Posterior cingulate gyrus (tissue), 11 donors: ENCODE results near the gene PRUNE2.
A peak's percentile ranks its signal among the peaks of the same experiment; 100 is the strongest.
"Not testable (repeated sequence)": the region's sequence is repeated elsewhere in the genome, so short reads cannot be mapped to it uniquely, and the experiment has no call there.

ENCODE experiments used
- DNase-seq, 10 donors: peaks; one replicate each; pipeline versions ENCODE4 v3.0.0 to v3.0.0-alpha.2; 2020 to 2021; ENCODE audit warnings: mixed read lengths in 3 of 10
- intact Hi-C: fragments of 100-400 bp; cut with DNase I; formaldehyde crosslinking; loops from one replicate; pipeline ENCODE4 v1.15.1; 2023

The PRUNE2 gene, protein sequence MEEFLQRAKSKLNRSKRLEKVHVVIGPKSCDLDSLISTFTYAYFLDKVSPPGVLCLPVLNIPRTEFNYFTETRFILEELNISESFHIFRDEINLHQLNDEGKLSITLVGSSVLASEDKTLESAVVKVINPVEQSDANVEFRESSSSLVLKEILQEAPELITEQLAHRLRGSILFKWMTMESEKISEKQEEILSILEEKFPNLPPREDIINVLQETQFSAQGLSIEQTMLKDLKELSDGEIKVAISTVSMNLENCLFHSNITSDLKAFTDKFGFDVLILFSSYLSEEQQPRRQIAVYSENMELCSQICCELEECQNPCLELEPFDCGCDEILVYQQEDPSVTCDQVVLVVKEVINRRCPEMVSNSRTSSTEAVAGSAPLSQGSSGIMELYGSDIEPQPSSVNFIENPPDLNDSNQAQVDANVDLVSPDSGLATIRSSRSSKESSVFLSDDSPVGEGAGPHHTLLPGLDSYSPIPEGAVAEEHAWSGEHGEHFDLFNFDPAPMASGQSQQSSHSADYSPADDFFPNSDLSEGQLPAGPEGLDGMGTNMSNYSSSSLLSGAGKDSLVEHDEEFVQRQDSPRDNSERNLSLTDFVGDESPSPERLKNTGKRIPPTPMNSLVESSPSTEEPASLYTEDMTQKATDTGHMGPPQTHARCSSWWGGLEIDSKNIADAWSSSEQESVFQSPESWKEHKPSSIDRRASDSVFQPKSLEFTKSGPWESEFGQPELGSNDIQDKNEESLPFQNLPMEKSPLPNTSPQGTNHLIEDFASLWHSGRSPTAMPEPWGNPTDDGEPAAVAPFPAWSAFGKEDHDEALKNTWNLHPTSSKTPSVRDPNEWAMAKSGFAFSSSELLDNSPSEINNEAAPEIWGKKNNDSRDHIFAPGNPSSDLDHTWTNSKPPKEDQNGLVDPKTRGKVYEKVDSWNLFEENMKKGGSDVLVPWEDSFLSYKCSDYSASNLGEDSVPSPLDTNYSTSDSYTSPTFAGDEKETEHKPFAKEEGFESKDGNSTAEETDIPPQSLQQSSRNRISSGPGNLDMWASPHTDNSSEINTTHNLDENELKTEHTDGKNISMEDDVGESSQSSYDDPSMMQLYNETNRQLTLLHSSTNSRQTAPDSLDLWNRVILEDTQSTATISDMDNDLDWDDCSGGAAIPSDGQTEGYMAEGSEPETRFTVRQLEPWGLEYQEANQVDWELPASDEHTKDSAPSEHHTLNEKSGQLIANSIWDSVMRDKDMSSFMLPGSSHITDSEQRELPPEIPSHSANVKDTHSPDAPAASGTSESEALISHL (N-terminal part only)

DNA sequence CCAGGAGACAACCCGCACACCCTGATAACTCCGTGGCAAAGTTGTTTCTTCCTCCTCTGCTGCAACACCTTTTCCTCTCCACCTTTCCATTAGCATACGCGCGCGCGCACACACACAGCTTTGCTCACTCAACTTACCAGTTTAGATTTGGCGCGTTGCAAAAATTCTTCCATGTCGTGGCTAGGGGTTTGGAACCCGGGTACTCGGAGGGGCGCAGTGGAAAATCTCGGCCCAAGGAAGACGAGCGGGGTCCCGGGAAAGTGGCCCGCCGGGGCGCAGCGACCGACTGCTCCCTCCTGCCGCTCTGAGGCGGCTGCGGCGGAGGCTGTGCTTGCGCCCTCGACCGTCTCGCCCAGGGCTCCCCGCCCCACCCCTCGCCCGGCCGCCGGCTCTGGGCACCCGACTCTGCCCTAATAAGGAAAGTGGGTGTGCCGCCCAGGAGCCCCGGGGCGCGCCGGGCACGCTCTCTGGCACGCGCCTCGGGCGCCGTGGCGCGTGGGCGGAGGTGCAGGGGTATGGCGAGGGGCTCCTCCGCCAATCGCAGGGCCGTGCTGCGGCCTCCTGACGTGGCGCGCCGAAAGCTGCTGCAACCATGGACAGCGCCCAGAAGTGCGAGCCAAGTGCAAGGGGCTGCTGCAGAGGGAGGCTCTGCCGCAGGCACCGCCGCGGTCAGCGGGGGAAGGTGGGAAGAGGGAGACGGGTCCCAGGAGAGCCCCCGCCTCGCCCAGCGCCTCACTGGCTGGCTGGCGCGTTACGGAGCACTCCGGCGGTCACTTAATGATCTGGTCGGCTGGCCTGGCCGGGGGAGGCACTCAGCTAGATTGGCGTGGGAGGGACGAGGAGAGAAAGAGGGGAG, at the start of gene PRUNE2:
Gene PRUNE2, minus strand, starts transcription at position 324 of the 856 bp plus-strand sequence. Its CDS starts 151 bp downstream, at position 173.
- intact Hi-C loops = loop anchor here (5.0 kb wide), 1 partner anchor 94 kb away; no protein-coding TSS in a partner anchor
- DNase-seq = peak; percentile 49 to 96 (median 62)

DNA sequence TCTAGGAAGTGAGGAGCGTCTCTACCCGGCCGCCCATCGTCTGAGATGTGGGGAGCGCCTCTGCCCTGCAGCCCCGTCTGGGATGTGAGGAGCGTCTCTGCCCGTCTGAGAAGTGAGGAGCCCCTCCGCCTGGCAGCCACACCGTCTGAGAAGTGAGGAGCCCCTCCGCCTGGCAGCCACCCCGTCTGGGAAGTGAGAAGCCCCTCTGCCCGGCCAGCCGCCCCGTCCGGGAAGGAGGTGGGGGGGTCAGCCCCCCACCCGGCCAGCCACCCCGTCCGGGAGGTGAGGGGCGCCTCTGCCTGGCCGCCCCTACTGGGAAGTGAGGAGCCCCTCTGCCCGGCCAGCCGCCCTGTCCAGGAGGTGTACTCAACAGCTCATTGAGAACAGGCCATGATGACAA, 49.5 kb upstream of the PRUNE2 start:
- intact Hi-C loops = not testable (repeated sequence)

DNA sequence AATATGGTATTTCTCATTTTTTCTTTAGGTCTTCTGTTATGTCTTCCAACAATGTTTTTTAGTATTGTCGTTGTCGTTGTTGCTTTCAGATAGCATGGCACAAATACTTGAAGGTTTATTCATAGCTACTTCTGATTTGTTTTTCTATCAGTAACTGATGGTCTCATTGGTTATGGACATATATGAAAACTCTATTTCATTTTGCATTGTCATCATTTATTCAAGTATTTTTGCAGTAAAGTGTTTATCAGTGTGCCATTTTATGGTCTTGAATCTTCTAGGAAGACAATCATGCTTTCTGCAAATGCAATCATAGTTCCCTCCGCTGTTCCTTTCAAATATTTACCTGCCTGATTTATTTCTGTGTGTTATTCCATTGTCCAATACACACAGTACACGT, 44.0 kb upstream of the PRUNE2 start:
- no peak for DNase-seq
- intact Hi-C loops = no loop called here

More for the DNA sequence above, 49.5 kb upstream of the PRUNE2 start:
- peak in 1 of 10 donors; percentile 47 for DNase-seq

DNA sequence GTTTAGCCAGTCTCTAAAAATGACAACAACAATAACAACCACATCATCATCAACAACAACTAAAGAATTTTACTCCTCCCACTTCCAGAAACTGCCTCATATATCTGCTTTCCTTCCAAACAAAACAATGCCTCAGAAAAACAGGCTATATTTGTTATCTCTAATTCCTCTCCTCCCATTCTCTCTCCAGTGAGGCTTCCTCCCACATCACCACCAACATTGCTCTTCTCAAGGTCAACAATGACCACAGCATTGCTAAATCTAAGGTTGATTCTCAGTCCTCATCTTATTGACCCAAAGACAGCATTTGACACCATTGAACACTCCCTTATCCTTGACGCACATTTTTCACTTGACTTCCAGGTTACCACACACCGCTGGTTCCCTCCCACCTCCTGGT, 38.1 kb upstream of the PRUNE2 start:
- no peak for DNase-seq
- intact Hi-C loops = no loop called here

DNA sequence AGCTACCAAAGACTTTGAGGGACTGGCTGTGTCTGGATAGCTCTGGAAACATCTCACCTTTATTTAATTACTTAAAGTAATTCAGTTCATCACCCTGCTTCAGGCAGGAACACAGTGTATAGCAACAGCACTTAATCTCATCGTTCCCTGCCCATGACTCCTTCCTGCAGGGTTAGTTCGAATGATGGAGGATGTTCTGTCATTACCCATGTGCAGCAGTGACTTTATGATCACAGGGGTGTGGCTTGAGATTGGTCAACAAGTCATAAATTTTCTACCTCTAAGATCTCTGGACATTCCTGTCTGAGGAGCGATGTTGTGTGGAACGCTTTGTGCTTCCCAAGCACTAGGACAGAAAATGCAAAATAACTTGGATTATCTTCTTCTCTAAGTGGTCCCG, 37.1 kb upstream of the PRUNE2 start:
- intact Hi-C loops = no loop called here
- DNase-seq = no peak

DNA sequence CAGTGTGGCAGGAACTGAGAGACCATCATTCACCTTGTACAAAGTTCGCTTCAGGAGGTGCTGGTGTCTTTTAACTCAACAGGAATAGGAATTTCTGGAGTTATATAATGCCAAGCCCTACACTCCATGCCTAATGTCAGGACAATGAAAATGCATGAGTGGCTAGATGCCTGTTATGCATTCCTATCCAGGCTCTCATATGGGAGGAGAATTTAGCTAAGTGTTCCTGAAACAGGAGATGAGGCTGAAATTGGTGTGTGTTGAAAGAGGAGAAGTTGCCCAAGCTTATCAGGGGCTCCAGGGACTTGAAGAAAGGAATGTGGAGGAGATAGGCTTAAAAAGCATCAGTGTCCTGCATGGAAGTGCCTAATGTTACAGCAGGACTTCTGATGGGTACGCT, 26.8 kb upstream of the PRUNE2 start:
- intact Hi-C loops = no loop called here
- DNase-seq = no peak

DNA sequence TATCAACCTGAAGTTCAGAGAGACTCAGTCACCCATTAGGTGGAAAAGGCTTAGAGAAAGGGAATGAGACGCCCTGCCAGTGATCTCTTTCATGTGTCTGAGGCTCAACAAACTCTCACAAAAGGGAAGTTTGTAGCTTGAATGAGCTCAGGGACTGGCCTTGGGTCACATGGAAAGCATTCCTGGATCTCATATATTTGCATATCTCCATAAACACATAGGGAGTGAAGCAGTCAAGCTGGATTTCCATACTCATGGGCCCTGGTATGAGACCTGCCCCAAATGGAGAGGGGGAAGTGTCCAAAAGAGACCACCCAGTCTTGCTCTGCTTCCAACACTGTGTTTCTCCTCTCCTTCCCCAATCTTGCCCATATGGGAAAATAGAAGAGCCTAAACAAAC, 26.4 kb upstream of the PRUNE2 start:
- intact Hi-C loops = no loop called here

DNA sequence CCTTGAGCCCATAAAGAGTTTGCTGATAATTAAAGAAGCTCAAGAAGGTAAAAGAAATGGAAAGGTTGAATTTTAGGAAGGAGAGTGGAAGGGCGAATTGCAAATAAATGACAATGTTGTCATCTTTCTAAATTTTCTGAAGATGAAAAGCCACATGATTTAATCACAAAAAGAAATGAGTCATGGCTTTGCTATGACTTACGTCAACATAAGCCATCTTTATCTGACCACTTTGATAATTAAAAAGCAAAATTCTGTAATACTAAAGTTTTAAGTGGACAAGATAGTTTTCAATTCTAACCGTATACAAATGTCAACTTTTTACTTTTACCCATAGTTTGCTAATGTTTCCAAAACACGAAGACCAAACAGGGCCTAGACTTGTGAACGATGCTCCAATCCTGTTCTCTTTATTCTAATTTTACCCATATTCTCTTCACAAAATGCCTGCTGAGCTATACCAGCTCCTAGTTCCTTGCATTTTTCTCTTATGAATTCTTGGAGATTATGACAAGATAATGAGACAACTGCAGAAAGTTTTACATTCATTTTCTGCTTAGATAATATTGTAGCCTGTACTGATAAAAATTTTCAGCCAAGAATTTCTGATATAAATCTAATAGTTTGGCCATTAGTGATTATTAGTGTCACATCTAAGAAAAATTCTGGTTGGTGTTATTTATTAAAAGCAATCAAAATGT, 21.8 kb upstream of the PRUNE2 start:
- intact Hi-C loops = no loop called here

More for the DNA sequence above, 26.4 kb upstream of the PRUNE2 start:
- DNase-seq = no peak

DNA sequence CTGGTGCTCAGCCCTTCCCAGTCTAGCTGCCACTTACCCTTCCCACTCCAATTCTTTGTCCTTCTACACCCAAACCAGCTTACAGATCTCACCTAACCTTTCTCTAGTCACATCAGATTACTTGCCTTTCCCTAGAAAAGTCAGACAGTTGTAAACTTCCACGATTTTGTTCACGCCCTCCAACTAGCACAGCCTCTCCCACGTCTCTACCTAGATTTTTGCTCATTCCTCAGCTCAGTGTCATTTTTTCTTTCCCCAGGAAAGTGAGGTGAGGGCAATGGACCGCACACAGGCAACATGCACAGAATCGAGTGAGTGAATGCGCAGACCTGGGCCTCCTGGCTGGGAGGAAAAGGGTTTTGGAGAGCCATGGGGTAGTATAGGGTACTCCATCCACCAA, 20.9 kb upstream of the PRUNE2 start:
- intact Hi-C loops = no loop called here

More for the DNA sequence above, 21.8 kb upstream of the PRUNE2 start:
- DNase-seq = no peak

DNA sequence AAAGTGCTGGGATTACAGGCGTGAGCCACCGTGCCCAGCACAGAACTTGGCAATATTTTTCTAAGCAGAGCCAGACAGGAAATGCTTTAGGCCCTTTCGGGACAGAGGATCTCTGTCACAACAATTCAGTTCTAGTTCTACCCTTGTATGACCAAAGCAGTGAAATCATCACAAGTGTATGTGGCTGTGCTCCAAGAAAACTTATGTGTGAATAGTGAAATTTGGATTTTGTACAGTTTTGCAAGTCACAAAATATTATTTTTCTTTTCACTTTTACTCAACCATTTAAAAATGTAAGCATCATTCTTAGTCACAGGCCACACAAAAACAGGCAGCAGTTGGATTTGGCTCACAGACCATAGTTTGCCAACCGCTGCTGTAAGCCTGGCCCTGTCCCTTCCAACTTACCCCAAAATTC, 20.4 kb upstream of the PRUNE2 start:
- intact Hi-C loops = no loop called here
- DNase-seq = no peak

More for the DNA sequence above, 20.9 kb upstream of the PRUNE2 start:
- DNase-seq = no peak

DNA sequence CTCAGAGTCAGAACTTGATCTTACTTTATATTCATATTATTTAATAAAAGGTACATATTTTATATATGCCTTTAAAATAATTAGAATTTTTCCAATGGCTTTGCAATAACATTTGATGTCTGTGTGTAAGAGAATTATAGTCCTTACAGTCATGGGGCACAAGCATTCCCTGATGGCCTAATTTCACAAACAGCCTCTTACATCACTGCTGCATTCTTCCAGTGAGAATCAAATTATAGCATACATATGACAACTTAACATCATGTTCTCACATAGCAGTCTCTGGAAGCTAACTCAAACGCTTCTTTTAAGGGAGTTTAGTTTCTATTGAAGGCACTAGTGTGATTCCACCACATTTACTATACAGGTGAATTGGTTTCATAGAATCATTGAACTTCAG, 15.3 kb upstream of the PRUNE2 start:
- DNase-seq = no peak
- intact Hi-C loops = no loop called here

DNA sequence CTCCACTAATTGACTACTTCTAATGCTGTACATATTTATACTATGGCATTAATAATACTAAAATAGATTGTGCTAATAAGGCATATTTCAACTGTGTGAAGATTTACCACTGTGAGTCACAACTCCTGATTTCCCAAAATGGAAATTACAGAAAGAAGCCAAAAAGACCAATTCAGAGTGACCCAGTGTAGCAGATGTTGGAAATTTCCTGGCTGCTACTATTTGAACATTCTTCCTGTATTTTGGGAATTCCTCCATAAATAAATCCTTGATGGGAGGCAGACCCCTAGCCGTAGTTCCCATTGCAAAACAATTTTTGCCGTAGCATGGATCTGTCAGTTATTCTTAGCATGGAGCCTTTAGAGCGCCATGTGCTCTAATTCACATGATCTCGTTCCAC, 11.4 kb upstream of the PRUNE2 start:
- DNase-seq = no peak
- intact Hi-C loops = no loop called here

DNA sequence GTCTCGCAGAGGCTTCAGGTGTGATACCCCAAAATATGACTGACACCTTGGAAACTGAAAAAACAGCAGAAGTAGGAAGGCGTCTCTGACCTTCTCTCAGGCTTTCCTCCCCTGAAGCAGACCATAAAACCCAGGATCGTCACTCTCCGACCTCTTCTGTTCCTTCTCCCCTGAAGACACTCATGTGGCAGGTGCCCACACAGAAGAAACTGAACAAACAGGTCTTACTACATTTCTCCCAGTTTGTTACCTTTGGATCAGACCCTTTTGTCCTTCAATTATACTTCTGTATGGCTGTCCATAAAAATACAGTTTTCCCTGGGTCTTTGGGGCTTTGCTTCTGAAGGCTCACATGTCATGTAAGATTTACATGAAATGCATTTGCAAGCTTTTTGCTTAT, 10.3 kb upstream of the PRUNE2 start:
- no peak for DNase-seq
- intact Hi-C loops = no loop called here

DNA sequence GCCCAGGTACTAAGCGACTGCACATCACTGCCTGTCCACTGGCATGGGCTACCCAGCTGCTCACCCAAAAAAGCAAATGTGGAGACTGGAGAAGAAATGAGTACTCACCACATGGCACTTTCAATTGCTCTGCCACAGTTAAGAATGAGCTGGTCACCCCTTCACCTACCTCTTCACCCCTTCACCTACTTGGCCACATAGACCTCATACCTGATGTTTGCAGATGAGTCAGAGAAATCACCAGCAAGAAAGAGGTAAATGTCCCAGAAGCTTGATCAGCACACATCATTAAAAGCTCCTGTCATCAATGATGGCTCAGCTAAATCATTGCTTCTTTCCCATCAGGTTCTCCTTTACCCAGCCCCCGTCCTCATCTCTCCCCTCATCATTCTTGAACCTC, 7.6 kb upstream of the PRUNE2 start:
- no peak for DNase-seq
- intact Hi-C loops = no loop called here

DNA sequence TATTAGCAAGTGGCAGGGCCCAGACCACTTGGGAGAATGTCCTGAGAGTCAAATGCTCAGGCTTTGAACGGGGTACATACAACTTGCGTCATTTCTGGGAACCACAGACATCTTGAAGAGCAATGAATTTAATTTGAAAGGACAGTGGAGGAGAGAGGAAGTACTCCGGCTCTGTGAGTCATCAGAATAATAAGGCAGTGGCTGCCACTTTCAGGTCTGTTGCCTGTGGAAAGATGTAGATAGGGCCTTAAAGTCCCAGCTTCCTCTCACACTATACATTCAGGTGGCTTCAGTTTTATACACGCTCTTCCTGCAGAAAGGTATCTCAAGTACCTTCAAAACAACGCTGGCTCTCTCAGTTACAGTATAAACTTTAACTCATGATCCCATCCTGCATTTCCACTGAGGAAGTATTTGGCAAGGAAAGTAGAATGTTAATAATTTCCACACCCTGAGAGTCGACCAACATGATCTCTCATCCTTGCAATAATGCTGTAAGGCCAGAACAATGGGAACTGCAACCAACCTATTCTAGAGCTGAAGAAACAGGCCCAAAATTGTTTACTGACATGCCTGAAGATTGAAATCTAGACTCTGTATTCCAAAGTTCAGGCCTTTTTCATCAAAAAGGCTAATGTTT, 6.8 kb upstream of the PRUNE2 start:
- DNase-seq = no peak
- intact Hi-C loops = no loop called here

DNA sequence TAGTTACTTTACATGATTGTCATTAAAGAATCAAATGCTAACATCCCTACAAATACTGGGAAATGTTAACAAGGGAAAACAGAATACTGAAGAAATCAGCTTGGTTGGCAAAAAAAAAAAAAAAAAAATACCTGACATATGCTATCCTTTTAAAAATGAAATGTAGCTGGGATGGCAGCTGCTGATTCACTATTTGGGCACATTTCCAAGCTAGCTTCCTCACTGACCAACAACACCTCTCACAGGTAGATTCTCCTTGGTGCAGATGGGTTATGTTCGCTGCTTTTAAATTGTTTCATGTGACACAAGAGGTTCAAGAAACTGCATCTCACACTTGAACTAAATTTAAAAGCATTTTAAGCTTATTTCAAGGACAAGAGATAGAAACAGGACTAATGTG, 6.1 kb upstream of the PRUNE2 start:
- intact Hi-C loops = no loop called here
- no peak for DNase-seq

DNA sequence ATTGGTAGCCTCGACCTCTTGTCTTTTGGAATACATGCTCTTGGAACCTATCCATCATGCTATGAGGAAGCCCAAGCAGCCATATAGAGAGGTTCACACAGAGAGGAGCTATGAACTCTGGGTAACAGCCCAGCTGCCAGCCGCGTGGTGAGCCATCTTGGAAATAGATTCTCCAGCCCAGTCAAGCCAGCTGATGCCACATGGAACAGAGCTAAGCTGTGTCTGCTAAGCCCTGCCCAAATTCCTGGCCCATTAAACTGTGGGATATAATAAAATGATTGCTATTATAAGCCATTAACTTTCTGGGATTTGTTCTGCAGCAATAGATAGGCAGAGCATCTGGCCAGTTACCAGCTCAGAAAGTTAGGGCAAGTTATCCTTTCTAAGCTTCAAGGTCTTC, 4.9 kb upstream of the PRUNE2 start:
- no peak for DNase-seq
- intact Hi-C loops = no loop called here

DNA sequence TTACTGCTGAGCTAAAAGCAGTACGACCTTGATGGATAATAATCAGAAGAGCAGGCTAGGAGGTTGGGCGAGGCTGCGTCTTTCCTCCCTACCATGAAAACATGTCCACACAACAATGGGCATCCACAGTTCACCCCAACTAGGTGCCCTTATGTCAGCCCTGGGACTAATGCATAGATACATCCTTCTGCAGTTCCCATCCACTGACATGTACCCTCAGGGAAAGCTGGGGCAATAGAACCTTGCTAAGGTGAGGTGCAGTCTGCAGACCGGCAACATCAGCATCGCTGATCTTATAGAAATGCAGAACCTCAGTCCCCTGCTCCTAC, 697 bp upstream of the PRUNE2 start:
- intact Hi-C loops = loop anchor here (5.0 kb wide), 1 partner anchor 94 kb away; no protein-coding TSS in a partner anchor
- no peak for DNase-seq
